Mucosa of descending colon (tissue), 3 donors: ENCODE results near the gene TNK1. TPM values are rescaled to one million over a fixed set of nuclear protein-coding genes. Genes with fewer than 3 reads are reported as not detected.
"Not testable (repeated sequence)": the region's sequence is repeated elsewhere in the genome, so short reads cannot be mapped to it uniquely, and the experiment has no call there.

Experiments used
- ATAC-seq: fragments of 200-7000 bp; cut with Tn5 transposase; one replicate; pipeline ENCODE4 v1.9.1; 2020; ENCODE audit warnings: mild to moderate bottlenecking, moderate library complexity
- DNase-seq, 3 donors: peaks; one replicate each; pipeline ENCODE4 v3.0.0-alpha.2; 2020
- H3K36me3 ChIP-seq: fragments of 200-600 bp; one replicate; pipeline ENCODE4 v1.8.0; 2021; ENCODE audit warnings: low read depth, mild to moderate bottlenecking
- H3K4me1 ChIP-seq: fragments of 200-600 bp; one replicate; pipeline ENCODE4 v1.8.0; 2021; ENCODE audit warnings: low read depth, mild to moderate bottlenecking
- H3K4me3 ChIP-seq: fragments of 200-600 bp; one replicate; pipeline ENCODE4 v1.8.0; 2021; ENCODE audit warnings: mild to moderate bottlenecking
- H3K9me3 ChIP-seq: fragments of 200-600 bp; one replicate; pipeline ENCODE4 v1.8.0; 2021; ENCODE audit warnings: mild to moderate bottlenecking
- intact Hi-C, 2 donors: fragments of 100-400 bp; cut with DNase I in 1 of 2; cut with micrococcal nuclease in 1 of 2; formaldehyde crosslinking; loops; one replicate each; pipeline versions ENCODE4 v1.11.0 to v1.11.1; 2022; cut with DNase I, micrococcal nuclease
- total RNA-seq, 3 donors: library from RNA; stranded (reverse); fragmentation: NEBNext Ultra II Directional in 2 of 3; extraction: Animal tissue kit (Norgen Biotek cat#: 25700) in 2 of 3; gene quantifications; one replicate each; pipeline versions ENCODE4 v1.2.1 to v1.2.4, GENCODE V29; 2021 to 2023
- TF ChIP-seq, protein P1 (sequence below): fragments of 200-600 bp; IDR thresholded peaks from one replicate; pipeline ENCODE4 v1.8.0; 2022; ENCODE audit warnings: antibody characterized with exemption, mild to moderate bottlenecking
- donor health status: DM: no; HTN: no; CAD: no; lungs with moderate emphysema.
- donor health status: DM: no; HTN: no; CAD: no.
- donor health status: DM: no; HTN: yes; CAD: no.

The TNK1 gene
- total RNA-seq, 3 donors from 2014 or later, result 16.4 to 29.5 (median 20.7) TPM

DNA sequence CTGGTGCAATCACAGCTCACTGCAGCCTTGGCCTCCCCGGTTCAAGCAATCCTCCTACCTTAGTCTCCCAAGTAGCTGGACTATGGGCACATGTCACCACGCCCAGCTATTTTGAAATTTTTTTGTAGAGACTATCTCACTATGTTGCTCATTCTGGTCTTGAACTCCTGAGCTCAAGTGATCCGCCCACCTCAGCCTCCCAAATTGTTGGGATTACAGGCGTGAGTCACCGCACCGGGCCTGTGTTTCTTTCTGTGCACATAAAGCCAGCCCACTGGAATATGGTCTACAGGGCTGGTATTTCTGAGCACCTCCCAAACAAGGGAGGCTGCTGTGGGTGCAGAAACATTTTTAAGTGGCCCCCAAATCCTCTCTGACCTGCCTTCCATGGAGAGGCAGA, 17.6 kb upstream of the TNK1 start:
- H3K36me3 ChIP-seq, result no peaks in the 10 kb centered on the region
- H3K4me3 ChIP-seq, result no peak overlapping the region
- intact Hi-C loops, result no loop called here
- DNase-seq (no peak), ATAC-seq (no peak)
- TF ChIP-seq, protein P1, sequence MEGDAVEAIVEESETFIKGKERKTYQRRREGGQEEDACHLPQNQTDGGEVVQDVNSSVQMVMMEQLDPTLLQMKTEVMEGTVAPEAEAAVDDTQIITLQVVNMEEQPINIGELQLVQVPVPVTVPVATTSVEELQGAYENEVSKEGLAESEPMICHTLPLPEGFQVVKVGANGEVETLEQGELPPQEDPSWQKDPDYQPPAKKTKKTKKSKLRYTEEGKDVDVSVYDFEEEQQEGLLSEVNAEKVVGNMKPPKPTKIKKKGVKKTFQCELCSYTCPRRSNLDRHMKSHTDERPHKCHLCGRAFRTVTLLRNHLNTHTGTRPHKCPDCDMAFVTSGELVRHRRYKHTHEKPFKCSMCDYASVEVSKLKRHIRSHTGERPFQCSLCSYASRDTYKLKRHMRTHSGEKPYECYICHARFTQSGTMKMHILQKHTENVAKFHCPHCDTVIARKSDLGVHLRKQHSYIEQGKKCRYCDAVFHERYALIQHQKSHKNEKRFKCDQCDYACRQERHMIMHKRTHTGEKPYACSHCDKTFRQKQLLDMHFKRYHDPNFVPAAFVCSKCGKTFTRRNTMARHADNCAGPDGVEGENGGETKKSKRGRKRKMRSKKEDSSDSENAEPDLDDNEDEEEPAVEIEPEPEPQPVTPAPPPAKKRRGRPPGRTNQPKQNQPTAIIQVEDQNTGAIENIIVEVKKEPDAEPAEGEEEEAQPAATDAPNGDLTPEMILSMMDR, result no peak
- no peaks in the 10 kb centered on the region for H3K4me1 ChIP-seq
- H3K9me3 ChIP-seq, result no peaks in the 10 kb centered on the region

DNA sequence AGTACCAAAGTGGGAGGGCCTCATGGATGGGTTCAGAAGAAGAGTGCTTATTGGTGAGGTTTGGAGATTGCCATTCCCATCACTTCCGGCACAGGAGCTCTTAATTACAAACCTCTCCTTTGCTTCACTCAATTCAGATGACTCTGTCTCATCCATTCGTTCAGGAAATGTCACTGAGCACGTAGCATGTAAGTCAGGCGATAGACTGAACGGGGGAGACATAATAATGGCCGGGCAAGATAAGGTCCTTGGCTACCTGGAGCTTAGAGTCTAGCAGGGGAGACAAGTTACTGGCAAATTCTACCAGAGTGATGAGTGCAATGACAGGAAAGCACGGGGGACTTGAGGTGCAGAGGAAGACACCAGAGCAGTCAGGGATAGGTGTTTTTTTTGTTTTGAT, 14.9 kb upstream of the TNK1 start:
- ATAC-seq, H3K9me3 ChIP-seq, intact Hi-C loops, H3K36me3 ChIP-seq, H3K4me3 ChIP-seq, H3K4me1 ChIP-seq, DNase-seq: not testable (repeated sequence)

DNA sequence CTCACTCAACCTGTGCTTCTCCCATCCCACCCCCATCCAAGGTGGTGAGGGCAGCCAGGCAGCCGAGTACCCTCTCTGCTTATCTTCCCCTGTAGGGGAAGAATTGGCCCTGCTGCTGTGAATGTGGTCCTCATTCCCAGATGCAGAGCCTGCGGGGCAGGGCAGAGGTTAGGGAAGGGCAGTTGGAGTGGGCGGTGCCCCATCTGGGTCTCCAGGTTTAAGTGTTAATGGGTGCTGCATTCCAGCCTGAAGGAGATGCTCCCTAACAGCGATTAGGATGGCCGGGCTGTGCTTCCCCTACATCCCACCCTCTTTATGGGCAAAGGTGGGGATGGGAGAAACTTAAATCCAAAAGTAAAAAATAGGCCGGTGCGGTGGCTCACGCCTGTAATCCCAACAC, 13.8 kb upstream of the TNK1 start:
- Histone ChIP-seq H3K4me1 (no peaks in the 10 kb centered on the region), H3K36me3 (no peaks in the 10 kb centered on the region), H3K9me3 (no peaks in the 10 kb centered on the region), H3K4me3 (no peak overlapping the region)
- intact Hi-C loops, result no loop called here
- TF ChIP-seq, protein P1, result no peak
- ATAC-seq, result no peak
- no peak for DNase-seq

DNA sequence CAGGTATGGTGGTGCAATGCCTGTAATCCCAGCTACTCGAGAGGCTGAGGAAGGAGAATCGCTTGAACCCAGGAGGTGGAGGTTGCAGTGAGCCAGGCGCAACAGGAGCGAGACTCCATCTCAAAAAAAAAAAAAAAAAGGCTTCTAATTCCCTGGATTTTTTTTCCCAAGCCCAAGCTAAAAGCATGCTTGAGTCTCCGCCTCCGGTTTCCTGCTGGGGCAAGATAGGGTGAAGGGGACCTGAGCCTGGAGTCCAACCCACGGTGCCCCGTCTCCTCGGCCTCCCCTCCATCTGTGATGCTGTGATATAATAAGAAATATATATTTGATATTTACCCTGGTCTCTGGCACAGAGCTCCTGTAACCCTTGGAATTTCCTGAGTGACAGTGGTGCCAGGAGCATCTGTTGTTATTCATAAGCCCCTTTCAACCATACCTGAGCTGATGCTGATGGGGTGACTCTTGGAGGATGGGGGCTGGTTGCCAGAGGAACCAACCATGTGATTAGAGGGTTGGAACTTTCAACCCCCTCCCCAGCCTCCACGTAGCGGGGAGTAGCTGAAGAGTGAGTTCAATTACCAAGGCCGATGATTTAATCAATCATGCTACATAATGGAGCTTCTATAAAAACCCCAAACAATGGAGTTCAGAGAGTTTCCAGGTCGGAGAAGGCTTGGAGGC, 12.8 kb upstream of the TNK1 start:
- TF ChIP-seq, protein P1, result no peak
- Histone ChIP-seq H3K36me3 (no peaks in the 10 kb centered on the region), H3K4me1 (no peaks in the 10 kb centered on the region), H3K9me3 (no peaks in the 10 kb centered on the region), H3K4me3 (no peak overlapping the region)
- DNase-seq, result no peak
- no peak for ATAC-seq
- intact Hi-C loops, result no loop called here

DNA sequence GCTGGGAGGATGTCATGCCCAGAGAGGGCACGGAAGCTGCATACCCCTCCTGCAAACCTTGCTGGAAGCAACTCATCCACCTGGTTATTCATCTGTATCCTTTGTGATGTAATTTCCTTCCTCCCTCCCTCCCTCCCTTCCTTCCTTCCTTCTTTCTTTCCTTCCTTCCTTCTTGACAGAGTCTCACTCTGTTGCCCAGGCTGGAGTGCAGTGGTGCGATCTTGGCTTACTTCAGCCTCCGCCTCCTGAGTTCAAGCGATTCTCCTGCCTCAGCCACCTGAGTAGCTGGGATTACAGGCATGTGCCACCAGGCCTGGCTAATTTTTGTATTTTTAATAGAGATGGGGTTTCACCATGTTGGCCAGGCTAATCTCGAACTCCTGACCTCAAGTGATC, 12.3 kb upstream of the TNK1 start:
- ATAC-seq, intact Hi-C loops, H3K36me3 ChIP-seq: not testable (repeated sequence)

DNA sequence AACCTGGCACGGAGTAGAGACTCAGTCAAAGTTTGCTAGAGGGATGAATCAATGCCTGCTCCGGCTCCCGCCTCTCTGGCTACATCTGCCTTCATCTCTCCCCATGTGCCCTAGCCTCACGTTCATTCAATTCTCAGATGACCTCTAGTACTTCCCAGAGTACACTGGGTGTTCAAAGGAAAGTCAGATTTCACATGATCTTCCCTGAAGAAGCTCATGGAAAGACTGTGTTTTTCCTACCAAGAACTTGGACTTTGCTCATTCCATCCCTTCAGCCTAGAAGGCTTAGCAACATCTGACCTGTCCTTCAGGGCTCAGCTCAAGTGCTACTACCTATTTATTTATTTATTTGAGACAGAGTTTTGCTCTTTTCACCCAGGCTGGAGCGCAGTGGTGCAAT, 11.1 kb upstream of the TNK1 start:
- ATAC-seq (no peak), DNase-seq (no peak)
- H3K4me3 ChIP-seq, result no peak overlapping the region
- no peaks in the 10 kb centered on the region for H3K36me3 ChIP-seq
- H3K9me3 ChIP-seq, result no peaks in the 10 kb centered on the region
- no peaks in the 10 kb centered on the region for H3K4me1 ChIP-seq
- TF ChIP-seq, protein P1, result no peak
- intact Hi-C loops, result no loop called here

More for the DNA sequence above, 12.3 kb upstream of the TNK1 start:
- H3K4me3 ChIP-seq, DNase-seq, H3K9me3 ChIP-seq, H3K4me1 ChIP-seq: not testable (repeated sequence)

DNA sequence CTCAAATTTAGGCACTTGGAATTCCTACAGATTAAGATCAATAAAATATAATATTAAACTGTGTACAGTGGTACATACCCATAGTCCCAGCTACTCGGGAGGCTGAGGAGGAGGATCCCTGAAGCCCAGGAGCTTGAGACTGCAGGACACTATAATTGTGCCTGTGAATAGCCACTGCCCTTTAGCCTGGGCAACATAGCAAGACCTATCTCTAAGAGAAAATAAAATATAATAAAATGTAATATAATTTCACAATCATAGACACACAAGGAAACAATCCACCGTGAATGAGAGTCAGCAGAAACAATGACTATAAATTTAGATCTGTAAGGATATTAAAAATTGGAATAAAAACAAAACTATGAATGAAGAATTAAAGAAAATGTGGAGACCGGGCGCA, 10.0 kb upstream of the TNK1 start:
- ATAC-seq (peak; percentile 59), DNase-seq (no peak)
- intact Hi-C loops, result no loop called here
- H3K36me3 ChIP-seq, result no peaks in the 10 kb centered on the region
- H3K4me3 ChIP-seq, result no peak overlapping the region
- no peaks in the 10 kb centered on the region for H3K9me3 ChIP-seq
- TF ChIP-seq, protein P1, result no peak
- no peaks in the 10 kb centered on the region for H3K4me1 ChIP-seq
